AG04449 (cell line): Measurements from ENCODE around the gene ARHGEF26.

Experiments
- CTCF ChIA-PET: fragments of 350-600 bp; formaldehyde crosslinking; extraction: SDS; loops from one replicate; lab custom pipeline; 2021; ENCODE audit warnings: antibody characterized with exemption; lab: Yijun Ruan, JAX
- POLR2A ChIA-PET: fragments of 400-600, 350-600 bp; formaldehyde crosslinking; extraction: SDS; loops from one replicate; lab custom pipeline; 2020; ENCODE audit warnings: antibody characterized with exemption, inconsistent platforms; lab: Yijun Ruan, JAX
- DNase-seq: peaks from one replicate; pipeline ENCODE4 v3.0.0-alpha.2; 2010; ENCODE audit warnings: low read depth, low spot score
- H3K4me3 ChIP-seq: 2 replicates; pipeline ENCODE4 v1.5.1; 2011; ENCODE audit warnings: low read depth, mild to moderate bottlenecking, control low read depth, low read length
- CTCF ChIP-seq: IDR thresholded peaks from one replicate; pipeline ENCODE4 v1.5.1; 2011; ENCODE audit warnings: mild to moderate bottlenecking, moderate library complexity, low read length, control low read depth, inconsistent platforms; ENCODE audit not compliant: insufficient read depth; ENCODE audit errors: missing control alignments

The ARHGEF26 gene

GRCh38 chr3:154275292-154275691 lies 154.1 kb downstream of the ARHGEF26 start:
- no peak for TF ChIP-seq CTCF
- POLR2A ChIA-PET: no interaction called here
- H3K4me3 ChIP-seq: no peak overlapping the region
- DNase-seq: no peak
- CTCF ChIA-PET: interaction anchor here (1.2 kb wide), 1 partner anchor 22 kb away, joined by 3 read pairs; no protein-coding TSS in a partner anchor

GRCh38 chr3:154275965-154276364 lies 154.8 kb downstream of the ARHGEF26 start:
- TF ChIP-seq CTCF: no peak
- CTCF ChIA-PET: interaction anchor here (1.2 kb wide), 1 partner anchor 22 kb away, joined by 3 read pairs; no protein-coding TSS in a partner anchor
- POLR2A ChIA-PET: no interaction called here
- no peak for DNase-seq
- H3K4me3 ChIP-seq: no peak overlapping the region

- ChIA-PET CTCF (no interaction called here), POLR2A (no interaction called here)
- TF ChIP-seq CTCF: no peak
- no peak for DNase-seq
- H3K4me3 ChIP-seq: no peak overlapping the region
Measured at GRCh38 chr3:154280161-154280560, 159.0 kb downstream of the ARHGEF26 start.

- ChIA-PET POLR2A (no interaction called here), CTCF (no interaction called here)
- no peak for DNase-seq
- TF ChIP-seq CTCF: no peak
- no peak overlapping the region for H3K4me3 ChIP-seq
Measured at GRCh38 chr3:154285221-154285620, 164.0 kb downstream of the ARHGEF26 start.

- TF ChIP-seq CTCF: no peak
- CTCF ChIA-PET: interaction anchor here (1.5 kb wide), 1 partner anchor 23 kb away, joined by 5 read pairs; no protein-coding TSS in a partner anchor
- POLR2A ChIA-PET: no interaction called here
- no peak for DNase-seq
- no peak overlapping the region for H3K4me3 ChIP-seq
Measured at GRCh38 chr3:154290187-154290586, 169.0 kb downstream of the ARHGEF26 start.

GRCh38 chr3:154294016-154294415 lies 172.8 kb downstream of the ARHGEF26 start:
- CTCF ChIA-PET: no interaction called here
- no peak for TF ChIP-seq CTCF
- DNase-seq: no peak
- H3K4me3 ChIP-seq: no peak overlapping the region
- POLR2A ChIA-PET: no interaction called here
